ENCODE measurements around the gene CUX1. TPM values are rescaled to one million over a fixed set of nuclear protein-coding genes. Genes with fewer than 3 reads are reported as not detected.
"Not testable (repeated sequence)": the region's sequence is repeated elsewhere in the genome, so short reads cannot be mapped to it uniquely, and the experiment has no call there.

Gene CUX1
- total RNA-seq, 1 donor from 2014 or later: 50.6 TPM

GRCh38 chr7:101820703-101821102 lies 3.3 kb downstream of the CUX1 start:
- FAIRE-seq: no peak

GRCh38 chr7:101822632-101823031 lies 5.2 kb downstream of the CUX1 start:
- not testable (repeated sequence) for H3K9ac ChIP-seq (ENCODE audit: low read length); H3K27me3 ChIP-seq (ENCODE audit: insufficient read depth, low read length); FAIRE-seq; H3K9me3 ChIP-seq (ENCODE audit: insufficient read depth, low read depth, low read length); H3K27ac Mint-ChIP-seq (ENCODE audit: unreplicated experiment); H3K4me3 Mint-ChIP-seq (ENCODE audit: unreplicated experiment); H3K27me3 Mint-ChIP-seq (ENCODE audit: low read depth, unreplicated experiment); H3K9me3 Mint-ChIP-seq (ENCODE audit: unreplicated experiment); H3K27ac ChIP-seq (ENCODE audit: low read depth, low read length); H3K36me3 ChIP-seq (ENCODE audit: insufficient read depth, low read length); DNase-seq (ENCODE audit: low read depth); H3K4me1 ChIP-seq (ENCODE audit: insufficient read depth, low read length); H2AFZ ChIP-seq (ENCODE audit: low read depth, low read length); H3K4me3 ChIP-seq (ENCODE audit: insufficient read depth, low read depth, low read length); H3K4me2 ChIP-seq (ENCODE audit: low read length); H3K36me3 Mint-ChIP-seq (ENCODE audit: low read depth, unreplicated experiment)
- peaks cover 92% of the 10 kb centered on the region for H3K79me2 ChIP-seq (ENCODE audit: insufficient read depth, low read length)
- peaks cover 91% of the 10 kb centered on the region for H4K20me1 ChIP-seq (ENCODE audit: insufficient read depth, low read length)
- H3K4me1 Mint-ChIP-seq (ENCODE audit: low read depth, unreplicated experiment): peaks cover 25% of the 10 kb centered on the region

More at GRCh38 chr7:101820703-101821102, 3.3 kb downstream of the CUX1 start:
- no peak for DNase-seq (ENCODE audit: low read depth)
- H3K4me1 ChIP-seq (ENCODE audit: insufficient read depth, low read length): peaks cover 5% of the 10 kb centered on the region
- no peaks in the 10 kb centered on the region for H3K9me3 Mint-ChIP-seq (ENCODE audit: unreplicated experiment)
- H3K36me3 Mint-ChIP-seq (ENCODE audit: low read depth, unreplicated experiment): no peaks in the 10 kb centered on the region
- no peak overlapping the region for H3K9ac ChIP-seq (ENCODE audit: low read length)
- no peaks in the 10 kb centered on the region for H3K27me3 ChIP-seq (ENCODE audit: insufficient read depth, low read length)
- H3K36me3 ChIP-seq (ENCODE audit: insufficient read depth, low read length): no peaks in the 10 kb centered on the region
- no peaks in the 10 kb centered on the region for H3K27me3 Mint-ChIP-seq (ENCODE audit: low read depth, unreplicated experiment)
- H3K27ac ChIP-seq (ENCODE audit: low read depth, low read length): no peak overlapping the region
- TF ChIP-seq CTCF (IDR thresholded peaks at IDR 0.05; ENCODE audit: insufficient read depth, low read depth, low read length): no peak
- TF ChIP-seq EZH2 (IDR thresholded peaks at IDR 0.05; ENCODE audit: insufficient read depth, low read length): no peak
- H3K27ac Mint-ChIP-seq (ENCODE audit: unreplicated experiment): no peak overlapping the region
- H3K4me3 ChIP-seq (ENCODE audit: insufficient read depth, low read depth, low read length): no peak overlapping the region
- H2AFZ ChIP-seq (ENCODE audit: low read depth, low read length): no peak overlapping the region
- no peaks in the 10 kb centered on the region for H3K9me3 ChIP-seq (ENCODE audit: insufficient read depth, low read depth, low read length)
- H3K4me3 Mint-ChIP-seq (ENCODE audit: unreplicated experiment): no peak overlapping the region
- no peak overlapping the region for H3K4me2 ChIP-seq (ENCODE audit: low read length)
- H3K79me2 ChIP-seq (ENCODE audit: insufficient read depth, low read length): peaks cover 80% of the 10 kb centered on the region
- peaks cover 12% of the 10 kb centered on the region for H3K4me1 Mint-ChIP-seq (ENCODE audit: low read depth, unreplicated experiment)
- peaks cover 75% of the 10 kb centered on the region for H4K20me1 ChIP-seq (ENCODE audit: insufficient read depth, low read length)

- no peaks in the 10 kb centered on the region for H3K4me1 ChIP-seq (ENCODE audit: insufficient read depth, low read length)
- H3K9ac ChIP-seq (ENCODE audit: low read length): no peak overlapping the region
- Mint-ChIP-seq H3K4me1 (ENCODE audit: low read depth, unreplicated experiment) (peaks cover 27% of the 10 kb centered on the region), H3K9me3 (ENCODE audit: unreplicated experiment) (no peaks in the 10 kb centered on the region), H3K27me3 (ENCODE audit: low read depth, unreplicated experiment) (no peaks in the 10 kb centered on the region), H3K27ac (ENCODE audit: unreplicated experiment) (no peak overlapping the region), H3K36me3 (ENCODE audit: low read depth, unreplicated experiment) (no peaks in the 10 kb centered on the region), H3K4me3 (ENCODE audit: unreplicated experiment) (no peak overlapping the region)
- no peak for FAIRE-seq
- peaks cover 91% of the 10 kb centered on the region for H3K79me2 ChIP-seq (ENCODE audit: insufficient read depth, low read length)
- no peaks in the 10 kb centered on the region for H3K9me3 ChIP-seq (ENCODE audit: insufficient read depth, low read depth, low read length)
- H3K36me3 ChIP-seq (ENCODE audit: insufficient read depth, low read length): no peaks in the 10 kb centered on the region
- no peak for DNase-seq (ENCODE audit: low read depth)
- peaks cover 91% of the 10 kb centered on the region for H4K20me1 ChIP-seq (ENCODE audit: insufficient read depth, low read length)
- no peak overlapping the region for H2AFZ ChIP-seq (ENCODE audit: low read depth, low read length)
- H3K4me3 ChIP-seq (ENCODE audit: insufficient read depth, low read depth, low read length): no peak overlapping the region
- H3K4me2 ChIP-seq (ENCODE audit: low read length): no peak overlapping the region
- no peak overlapping the region for H3K27ac ChIP-seq (ENCODE audit: low read depth, low read length)
- TF ChIP-seq CTCF (IDR thresholded peaks at IDR 0.05; ENCODE audit: insufficient read depth, low read depth, low read length) (no peak), EZH2 (IDR thresholded peaks at IDR 0.05; ENCODE audit: insufficient read depth, low read length) (no peak)
- H3K27me3 ChIP-seq (ENCODE audit: insufficient read depth, low read length): no peaks in the 10 kb centered on the region
Measured at GRCh38 chr7:101823096-101823495, 5.7 kb downstream of the CUX1 start.

All from astrocyte (in vitro differentiated cells and primary cell).